ENCODE measurements around the gene S100A7. TPM values are rescaled to one million over a fixed set of nuclear protein-coding genes. Genes with fewer than 3 reads are reported as not detected.

Gene S100A7
- total and polyA plus RNA-seq, 2 of the 4 experiments (the other 2 are of a cell fraction): not detected

GRCh38 chr1:153476491-153477093, 16.1 kb upstream of the S100A7 start:
- Histone ChIP-seq H3K9me1 (ENCODE audit: insufficient read depth, low read length) (no peaks in the 10 kb centered on the region), H3K23ac (ENCODE audit: low read depth, low read length) (no peak overlapping the region), H2BK20ac (ENCODE audit: low read depth, low read length) (no peak overlapping the region), H3K4ac (ENCODE audit: low read depth, low read length) (no peak overlapping the region), H2AFZ (replicated peaks; ENCODE audit: low read length, poor library complexity) (no peak overlapping the region), H4K8ac (ENCODE audit: low read depth in 2 of 2, low read length in 2 of 2) (no peak overlapping the region), H3K4me3 (ENCODE audit: insufficient read depth, low read depth, low read length) (no peak overlapping the region), H3K36me3 (ENCODE audit: control insufficient read depth, insufficient read depth, low read length) (no peaks in the 10 kb centered on the region), H4K20me1 (ENCODE audit: insufficient read depth, low read length) (no peaks in the 10 kb centered on the region), H3K27ac (ENCODE audit: insufficient read depth, low read length) (no peak overlapping the region), H3K4me2 (ENCODE audit: low read depth, low read length) (no peak overlapping the region), H2BK5ac (ENCODE audit: low read depth, low read length, poor library complexity, severe bottlenecking) (no peak overlapping the region), H3K4me1 (ENCODE audit: control insufficient read depth, insufficient read depth, low read length) (no peaks in the 10 kb centered on the region), H2BK15ac (ENCODE audit: low read depth, low read length) (no peak overlapping the region), H2AK5ac (ENCODE audit: low read depth, low read length) (no peak overlapping the region), H3K18ac (ENCODE audit: low read depth, low read length) (no peak overlapping the region), H3K79me1 (ENCODE audit: low read depth in 1 of 2, low read length in 2 of 2) (no peaks in the 10 kb centered on the region), H3K14ac (replicated peaks; ENCODE audit: low read depth, low read length) (no peak overlapping the region), H4K91ac (ENCODE audit: insufficient read depth, low read depth, low read length) (no peak overlapping the region), H2AK9ac (replicated peaks; ENCODE audit: low read depth, low read length, poor library complexity) (no peak overlapping the region), H3K9ac (ENCODE audit: low read depth, low read length) (no peak overlapping the region), H4K5ac (ENCODE audit: low read depth, low read length) (no peak overlapping the region), H2BK120ac (ENCODE audit: low read depth, low read length) (no peak overlapping the region), H3K27me3 (ENCODE audit: control insufficient read depth, insufficient read depth, low read length) (peaks cover 19% of the 10 kb centered on the region), H3K9me3 (ENCODE audit: control insufficient read depth, insufficient read depth, low read length) (no peaks in the 10 kb centered on the region; the same call in 1 of the 2 replicates), H3K56ac (ENCODE audit: extremely low read depth, insufficient read depth, low read length) (no peak overlapping the region)
- ATAC-seq (ENCODE audit: low read depth) (no peak), DNase-seq (no peak)
- in situ Hi-C loops (cut with MboI; ENCODE audit: low sequenced_read_pairs): no loop called here
- dilution Hi-C loops (cut with HindIII; ENCODE audit: low sequenced_read_pairs, unreplicated experiment): no loop called here
- ChIA-PET CTCF (no interaction called here), POLR2A (ENCODE audit: unreplicated experiment) (no interaction called here)
- BruUV-seq (replicated peaks): no TSS peak
- TF ChIP-seq BHLHE40 (IDR thresholded peaks at IDR 0.05; ENCODE audit: low read depth, low read length): no peak
- no peak for TF ChIP-seq FOS (IDR thresholded peaks at IDR 0.05; ENCODE audit: low read depth, low read length)
- no peak for TF ChIP-seq CTCF (conservative IDR thresholded peaks at IDR 0.05; ENCODE audit: low read depth, low read length)
- TF ChIP-seq MXI1 (IDR thresholded peaks at IDR 0.05; ENCODE audit: borderline replicate concordance, low read depth, low read length): no peak
- TF ChIP-seq USF2 (IDR thresholded peaks at IDR 0.05; ENCODE audit: low read depth, low read length): no peak
- TF ChIP-seq CHD1 (IDR thresholded peaks at IDR 0.05; ENCODE audit: low read depth, low read length): no peak
- TF ChIP-seq MAFK (IDR thresholded peaks at IDR 0.05; ENCODE audit: low read depth, low read length): no peak
- no peak for TF ChIP-seq RFX5 (IDR thresholded peaks at IDR 0.05; ENCODE audit: low read depth, low read length)
- TF ChIP-seq ELK1 (IDR thresholded peaks at IDR 0.05; ENCODE audit: borderline replicate concordance, low read depth, low read length): no peak
- TF ChIP-seq NFE2L2 (IDR thresholded peaks at IDR 0.05; ENCODE audit: low read depth, low read length): no peak
- TF ChIP-seq CEBPB (IDR thresholded peaks at IDR 0.05; ENCODE audit: low read depth, low read length): no peak
- TF ChIP-seq POLR2A (IDR thresholded peaks at IDR 0.05; ENCODE audit: low read depth, low read length): no peak
- no peak for TF ChIP-seq RAD21 (IDR thresholded peaks at IDR 0.05; ENCODE audit: low read length)
- no peak for TF ChIP-seq RCOR1 (IDR thresholded peaks at IDR 0.05; ENCODE audit: insufficient replicate concordance, low read length)
- no peak for TF ChIP-seq MAZ (IDR thresholded peaks at IDR 0.05; ENCODE audit: borderline replicate concordance, low read depth, low read length)
- TF ChIP-seq SMC3 (IDR thresholded peaks at IDR 0.05; ENCODE audit: low read depth, low read length): no peak
- intact Hi-C loops (cut with micrococcal nuclease): no loop called here
- 66% methylated on average over 2 of the region's 4 CpGs; no CpG with 5 or more reads in 1 of the 2 experiments for WGBS, 2 experiments (ENCODE audit: extremely low coverage in 2 of 2, insufficient read length in 1 of 2)

All from IMR-90 (cell line).